HG02885 (cell line): ENCODE results near the gene FAM168B.
A peak's percentile ranks its signal among the peaks of the same experiment; 100 is the strongest.
"Not testable (repeated sequence)": the region's sequence is repeated elsewhere in the genome, so short reads cannot be mapped to it uniquely, and the experiment has no call there.

Experiments used
- ATAC-seq: cut with Tn5 transposase; IDR thresholded peaks from one replicate; pipeline ENCODE4 v1.9.1; 2021; ENCODE audit warnings: mild to moderate bottlenecking; ENCODE audit not compliant: unreplicated experiment, poor library complexity

The FAM168B gene

GRCh38 chr2:131104487-131105155 is 11.4 kb upstream of the FAM168B start:
- ATAC-seq = peak; percentile 76

DNA sequence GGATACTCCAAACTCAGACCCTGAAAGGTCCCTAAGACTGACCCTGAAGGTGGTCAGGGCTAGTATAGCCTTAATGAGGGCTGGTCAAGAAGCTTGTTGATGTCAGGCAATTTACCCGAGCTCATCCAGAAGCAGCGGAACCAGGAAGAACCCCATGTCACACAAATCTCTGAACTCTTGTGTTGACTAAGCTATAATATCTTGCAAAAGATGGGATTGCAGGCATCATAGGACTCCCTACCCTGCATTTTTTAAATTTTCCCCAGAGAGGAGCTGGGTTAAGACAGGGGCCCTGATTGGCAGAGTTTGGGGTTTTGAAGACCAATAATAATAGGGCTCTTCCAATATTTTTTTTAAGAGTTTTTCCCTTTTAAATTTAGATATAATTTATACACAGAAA is 9.9 kb upstream of the FAM168B start:
- no peak for ATAC-seq

DNA sequence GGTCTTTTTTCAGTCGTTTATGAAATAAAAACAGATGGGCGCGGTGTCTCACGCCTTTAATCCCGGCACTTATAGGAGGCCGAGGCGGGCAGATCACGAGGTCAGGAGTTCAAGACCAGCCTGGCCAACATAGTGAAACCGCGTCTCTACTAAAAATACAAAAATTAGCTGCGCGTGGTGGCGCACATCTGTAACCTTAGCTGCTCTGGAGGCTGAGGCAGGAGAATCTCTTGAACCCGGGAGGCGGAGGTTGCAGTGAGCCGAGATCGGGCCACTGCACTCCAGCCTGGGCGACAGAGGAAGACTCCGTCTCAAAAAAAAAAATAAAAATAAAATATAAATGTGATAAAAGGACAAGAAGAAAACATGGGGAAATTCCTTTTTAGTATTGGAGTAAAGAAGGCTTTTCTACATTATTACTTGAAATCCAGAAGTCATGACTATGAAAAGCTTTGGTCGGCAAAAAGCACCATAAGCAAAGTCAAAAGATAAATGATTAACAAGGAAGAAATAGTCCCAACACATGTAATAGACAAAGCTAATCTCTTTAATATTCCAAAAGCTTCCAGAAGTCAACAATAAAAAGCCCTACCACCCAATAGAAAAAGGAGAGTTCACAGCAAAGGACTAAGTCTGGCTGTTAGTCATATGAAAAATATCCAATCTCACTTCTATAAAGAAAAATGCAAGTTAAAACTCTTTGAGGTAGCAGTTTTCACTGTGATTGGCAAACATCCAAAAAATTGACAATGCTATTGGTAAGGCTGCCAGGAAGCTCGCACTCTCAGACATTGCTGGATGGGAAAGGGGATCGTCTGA is 1.4 kb upstream of the FAM168B start:
- no peak for ATAC-seq

GRCh38 chr2:131093696-131094462 is 619 bp upstream of the FAM168B start:
- peak; percentile 69 for ATAC-seq

- ATAC-seq = no peak
Measured at GRCh38 chr2:131092458-131093005, 728 bp downstream of the FAM168B start.

DNA sequence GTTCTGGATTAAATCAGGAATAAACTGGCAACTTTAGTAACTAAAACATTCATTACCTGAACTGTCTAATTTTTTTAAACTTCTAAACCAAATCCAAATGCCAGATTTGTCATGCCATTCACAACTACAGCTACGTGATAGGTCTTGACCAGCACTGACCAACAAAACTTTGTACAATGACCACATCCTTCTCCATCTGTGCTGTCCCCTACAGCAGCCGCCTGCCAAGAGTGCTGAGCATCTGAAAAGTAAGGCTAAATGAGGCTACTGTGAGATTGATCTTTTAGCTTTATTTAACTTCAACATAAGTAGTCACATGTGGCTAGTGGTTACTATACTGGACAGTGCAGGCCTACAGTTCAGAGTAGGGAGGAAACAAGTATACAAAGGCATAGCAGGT is 7.6 kb downstream of the FAM168B start:
- no peak for ATAC-seq

- no peak for ATAC-seq
Measured at GRCh38 chr2:131081190-131081589, 12.1 kb downstream of the FAM168B start.

- not testable (repeated sequence) for ATAC-seq
Measured at GRCh38 chr2:131079931-131080330, 13.3 kb downstream of the FAM168B start.

DNA sequence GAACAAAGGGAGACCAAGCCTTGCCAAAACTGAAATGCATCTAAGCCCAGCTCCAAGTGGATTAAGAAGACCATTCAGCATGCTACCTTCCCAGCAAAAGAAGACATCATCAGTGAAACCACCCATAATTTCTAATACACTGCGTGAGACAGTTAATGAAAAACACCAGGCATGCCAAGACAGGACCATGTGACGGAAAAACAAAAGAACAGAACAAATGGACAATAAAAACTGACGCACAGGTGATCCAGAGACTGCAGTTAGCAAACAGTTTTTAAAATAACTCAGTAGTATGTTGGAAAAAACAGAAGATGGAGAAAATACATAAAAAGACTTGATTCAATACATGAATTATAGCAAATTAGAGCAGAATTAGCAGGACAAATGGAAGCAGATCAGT is 15.3 kb downstream of the FAM168B start:
- no peak for ATAC-seq

- ATAC-seq = no peak
Measured at GRCh38 chr2:131077182-131077846, 15.9 kb downstream of the FAM168B start.

GRCh38 chr2:131076707-131077106 is 16.6 kb downstream of the FAM168B start:
- no peak for ATAC-seq

GRCh38 chr2:131075578-131075977 is 17.7 kb downstream of the FAM168B start:
- not testable (repeated sequence) for ATAC-seq

DNA sequence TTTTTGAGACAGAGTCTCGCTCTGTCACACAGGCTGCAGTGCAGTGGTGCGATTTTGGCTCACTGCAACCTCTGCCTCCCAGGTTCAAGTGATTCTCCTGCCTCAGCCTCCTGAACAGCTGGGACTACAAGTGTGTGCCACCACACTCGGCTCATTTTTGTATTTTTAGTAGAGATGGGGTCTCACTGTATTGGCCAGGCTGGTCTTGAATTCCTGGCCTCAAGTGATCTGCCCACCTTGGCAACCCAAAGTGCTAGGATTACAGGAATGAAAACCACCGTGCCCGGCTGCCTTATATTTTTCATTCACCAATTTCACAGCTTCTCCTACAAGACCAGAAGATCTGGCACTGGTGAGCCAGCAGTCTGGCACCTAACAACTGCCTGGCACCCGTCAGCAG is 25.1 kb downstream of the FAM168B start:
- ATAC-seq = not testable (repeated sequence)

GRCh38 chr2:131067465-131068125 is 25.7 kb downstream of the FAM168B start:
- no peak for ATAC-seq

DNA sequence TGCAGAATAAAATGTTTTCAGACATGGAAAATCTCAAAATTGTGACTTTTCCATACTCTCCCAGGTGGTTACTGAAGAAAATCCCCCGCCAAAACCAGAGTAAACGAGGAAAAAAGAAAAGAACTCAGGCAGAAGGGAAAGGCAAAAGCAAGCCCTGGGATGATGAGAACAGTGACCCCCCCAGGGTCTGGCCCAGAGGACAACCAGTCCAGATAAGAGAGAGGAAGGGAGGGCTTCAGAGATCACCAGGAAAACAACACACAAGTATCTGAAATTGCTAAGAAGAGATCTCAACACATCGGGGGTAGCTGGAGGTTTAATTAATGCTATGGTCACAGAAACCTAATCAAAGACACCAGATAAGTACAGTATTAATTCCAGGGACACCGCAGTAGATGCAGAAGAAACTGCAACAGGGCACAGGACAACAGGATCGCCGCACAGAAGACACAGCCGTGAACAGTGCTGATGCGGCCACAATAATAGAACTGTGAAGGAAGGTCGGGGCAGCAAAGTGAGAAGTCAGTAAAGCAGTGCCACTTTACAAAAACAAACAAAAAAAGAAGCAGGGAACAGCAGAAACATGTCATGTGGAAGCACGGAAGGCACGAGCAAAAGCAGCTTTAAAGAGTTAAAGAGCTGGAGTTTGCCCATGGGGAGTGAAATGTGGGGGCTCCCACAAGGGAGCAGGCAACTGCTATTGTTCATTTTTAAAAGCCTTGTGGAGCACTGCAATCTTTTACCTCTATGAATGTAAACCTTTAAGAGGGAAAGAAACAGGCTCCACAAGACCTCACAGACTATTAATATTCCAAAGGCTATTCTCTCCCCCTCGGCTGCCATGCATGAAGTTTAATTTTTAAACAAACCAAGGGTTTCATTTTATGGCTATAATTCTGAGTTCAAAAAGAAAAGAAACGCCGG is 28.4 kb downstream of the FAM168B start:
- no peak for ATAC-seq

- no peak for ATAC-seq
Measured at GRCh38 chr2:131063501-131064283, 29.6 kb downstream of the FAM168B start.

DNA sequence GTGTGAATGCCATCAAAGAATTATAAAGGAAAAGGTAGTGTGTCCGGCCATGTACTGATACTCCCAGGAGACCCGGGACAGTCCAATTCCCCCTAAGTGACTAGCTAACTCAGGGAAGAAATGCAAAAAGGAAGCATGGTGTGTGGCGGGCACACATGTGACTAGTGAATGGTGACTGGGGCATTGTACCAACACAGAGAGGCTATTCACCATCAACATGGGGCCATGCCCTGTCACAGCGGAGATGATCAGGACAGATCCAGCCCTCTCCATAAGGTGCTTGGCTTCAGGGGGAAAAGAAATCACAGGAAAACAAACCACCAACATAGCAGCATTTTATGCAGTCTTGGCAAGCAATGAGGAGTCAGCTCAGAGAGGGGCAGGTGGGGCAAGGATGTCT is 34.3 kb downstream of the FAM168B start:
- no peak for ATAC-seq
